NCI-H2171 treated with DMSO at 0.1 percent for 48 hours (cell line): ENCODE measurements around the gene ZNF705A.
"Not testable (repeated sequence)": the region's sequence is repeated elsewhere in the genome, so short reads cannot be mapped to it uniquely, and the experiment has no call there.

Source experiments
- DNase-seq: peaks from one replicate; lab custom pipeline; 2025; lab: John Stamatoyannopoulos, UW

ZNF705A gene

GRCh38 chr12:8184206-8184605, 27.4 kb downstream of the ZNF705A start:
- DNase-seq = not testable (repeated sequence)

GRCh38 chr12:8188088-8188487, 31.3 kb downstream of the ZNF705A start:
- DNase-seq = not testable (repeated sequence)

GRCh38 chr12:8197685-8198308, 41.0 kb downstream of the ZNF705A start:
- not testable (repeated sequence) for DNase-seq

- DNase-seq = peak; percentile 75
Observed at GRCh38 chr12:8218711-8219382, 62.0 kb downstream of the ZNF705A start.

GRCh38 chr12:8221375-8221774, 64.6 kb downstream of the ZNF705A start:
- DNase-seq = not testable (repeated sequence)

GRCh38 chr12:8221844-8222243, 65.0 kb downstream of the ZNF705A start:
- DNase-seq = not testable (repeated sequence)

GRCh38 chr12:8222303-8222702, 65.5 kb downstream of the ZNF705A start:
- DNase-seq = not testable (repeated sequence)

- DNase-seq = not testable (repeated sequence)
Observed at GRCh38 chr12:8223646-8224045, 66.8 kb downstream of the ZNF705A start.

- DNase-seq = not testable (repeated sequence)
Observed at GRCh38 chr12:8224782-8225181, 68.0 kb downstream of the ZNF705A start.

- DNase-seq = no peak
Observed at GRCh38 chr12:8226355-8226754, 69.5 kb downstream of the ZNF705A start.

- not testable (repeated sequence) for DNase-seq
Observed at GRCh38 chr12:8226992-8227731, 70.3 kb downstream of the ZNF705A start, which contains the start of gene FAM90A1. Gene FAM90A1 (minus strand): TSS chr12:8227618. CDS start chr12:8224832, 2,786 bp downstream.

- DNase-seq = not testable (repeated sequence)
Observed at GRCh38 chr12:8227732-8228077, 70.9 kb downstream of the ZNF705A start.

GRCh38 chr12:8228607-8229006, 71.8 kb downstream of the ZNF705A start:
- DNase-seq = not testable (repeated sequence)

GRCh38 chr12:8229486-8229885, 72.7 kb downstream of the ZNF705A start:
- not testable (repeated sequence) for DNase-seq
